HG02870 (cell line): ENCODE measurements around the gene GAL3ST2.
"Not testable (repeated sequence)": the region's sequence is repeated elsewhere in the genome, so short reads cannot be mapped to it uniquely, and the experiment has no call there.

Experiments
- ATAC-seq: cut with Tn5 transposase; IDR thresholded peaks from one replicate; pipeline ENCODE4 v1.9.1; 2021; ENCODE audit warnings: mild to moderate bottlenecking, moderate library complexity; ENCODE audit not compliant: unreplicated experiment

GAL3ST2 gene

DNA sequence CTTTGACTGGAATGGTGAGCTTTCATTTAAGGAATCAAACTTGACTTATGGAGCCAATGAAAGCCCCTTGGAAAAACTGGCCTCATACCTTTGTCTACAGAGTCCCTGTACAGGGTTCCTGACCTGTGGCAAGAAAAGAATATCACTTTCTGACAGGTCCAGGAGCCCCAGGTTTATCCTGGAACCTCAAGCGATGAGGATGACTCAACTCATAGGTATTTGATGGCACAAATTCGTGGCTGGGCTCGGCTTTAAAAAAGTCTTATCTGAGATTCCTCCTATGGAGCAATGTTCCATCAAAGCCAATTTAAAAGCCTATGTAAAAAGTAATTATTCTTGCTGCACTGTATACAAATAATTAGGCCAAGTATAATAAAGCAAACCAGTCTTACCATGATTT, 14.8 kb downstream of the GAL3ST2 start:
- ATAC-seq: not testable (repeated sequence)

DNA sequence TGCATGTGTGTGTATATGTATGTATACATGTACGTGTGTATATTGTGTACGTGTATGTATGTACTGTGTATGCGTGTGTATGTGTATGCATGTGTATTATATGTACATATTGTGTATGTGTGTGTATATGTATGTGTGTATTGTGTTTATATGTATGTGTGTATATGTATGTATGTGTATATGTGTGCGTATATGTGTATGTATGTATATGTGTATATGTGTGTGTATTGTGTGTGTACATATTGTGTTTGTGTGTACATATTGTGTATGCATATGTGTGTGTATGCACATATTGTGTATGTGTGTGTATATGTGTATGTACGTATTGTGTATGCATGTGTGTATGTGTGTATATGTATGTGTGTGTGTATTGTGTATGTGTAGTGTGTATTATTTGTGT, 16.8 kb downstream of the GAL3ST2 start:
- no peak for ATAC-seq

DNA sequence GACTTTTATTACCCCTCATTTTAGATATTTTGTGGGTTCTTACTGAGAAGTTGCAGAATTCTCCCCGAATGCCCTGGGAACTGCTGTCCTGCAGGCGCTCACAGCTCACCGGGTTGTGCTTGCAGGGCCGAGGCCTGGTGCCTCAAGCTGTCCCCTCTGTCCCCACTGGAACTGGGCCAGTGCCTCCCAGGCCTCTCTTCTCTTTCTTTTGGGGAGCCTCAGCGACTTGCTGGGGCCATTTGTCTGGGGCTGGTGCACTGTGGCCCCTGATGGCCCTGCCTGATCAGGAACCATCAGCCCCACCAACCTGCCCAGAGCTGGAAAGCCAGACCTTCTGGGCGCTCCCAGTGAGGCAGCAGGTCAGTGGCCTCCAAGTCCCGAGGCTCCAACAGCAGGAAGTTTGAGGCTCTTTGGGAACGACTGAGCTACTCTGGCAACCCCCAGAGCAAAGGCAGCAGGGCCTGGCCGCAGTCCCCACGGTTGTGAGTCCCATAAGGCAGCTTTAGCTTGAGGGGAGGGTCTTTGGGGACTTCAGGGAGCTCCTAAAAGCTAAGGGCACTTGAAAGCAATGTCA, 17.7 kb downstream of the GAL3ST2 start:
- ATAC-seq: no peak

DNA sequence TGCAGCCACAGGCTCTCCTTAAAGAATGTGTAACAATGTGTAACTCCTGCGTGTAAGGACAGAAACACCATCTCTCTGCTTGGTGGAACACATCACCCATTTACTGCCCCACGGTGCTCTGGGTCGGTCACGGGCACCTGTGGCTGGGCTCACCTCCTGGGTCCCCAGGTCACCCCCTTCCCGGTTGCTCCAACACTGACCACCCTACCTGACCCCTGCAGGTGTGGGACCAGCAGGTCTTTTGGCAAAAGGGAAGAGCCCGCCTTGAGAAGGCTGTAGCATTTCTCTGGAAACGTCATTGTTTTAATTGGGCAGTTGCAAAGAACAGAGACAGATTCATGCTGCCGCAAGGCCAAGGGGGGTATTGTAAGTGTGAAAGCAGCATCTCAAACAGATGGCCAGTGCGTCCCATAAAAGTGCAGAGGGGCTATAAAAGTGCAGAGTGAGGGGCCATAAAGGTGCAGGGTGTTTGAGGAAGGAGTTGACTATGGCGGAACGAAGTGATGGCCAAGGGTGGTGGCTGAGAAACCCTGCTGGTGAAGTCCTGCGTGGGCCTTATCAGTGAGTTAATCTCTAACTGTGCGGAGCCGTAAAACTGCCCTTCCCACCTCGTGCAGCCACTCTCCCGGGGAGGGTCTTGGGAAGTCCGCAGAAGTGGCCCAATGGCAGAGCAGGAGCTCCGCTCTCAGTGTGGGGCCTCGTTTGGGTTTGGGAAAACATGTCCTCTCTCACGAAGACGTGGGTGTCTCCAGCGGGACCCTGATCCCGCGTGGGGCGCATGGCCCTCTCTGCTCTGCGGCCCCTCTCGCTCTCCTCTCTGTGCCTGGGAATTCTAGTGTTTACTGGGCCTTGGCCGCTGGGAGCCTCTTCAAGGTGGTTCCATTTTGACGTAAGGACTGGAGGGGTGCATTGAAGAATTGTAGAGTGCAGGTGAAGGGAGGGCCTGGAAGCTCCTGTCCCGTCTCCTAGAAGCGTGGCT, 18.7 kb downstream of the GAL3ST2 start:
- ATAC-seq: no peak

DNA sequence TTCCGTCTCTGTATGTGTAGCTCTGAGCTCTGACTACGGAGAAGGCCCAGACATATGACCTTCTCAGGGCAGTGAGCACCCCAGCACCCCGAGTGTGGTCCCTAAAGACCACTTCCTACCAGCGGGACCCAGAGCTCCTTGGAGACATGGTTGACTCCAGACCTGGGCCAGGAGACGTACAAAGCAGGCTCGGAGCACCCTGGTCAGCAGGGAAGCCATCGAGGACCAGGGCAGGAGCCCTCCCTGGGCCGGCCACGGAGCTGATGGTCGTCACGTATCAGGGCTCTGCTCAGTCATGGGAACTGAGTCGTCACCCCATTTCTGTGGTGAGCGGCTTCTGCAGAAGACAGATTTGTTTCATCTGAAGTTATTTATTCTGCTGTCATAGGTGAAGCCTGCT, 19.6 kb downstream of the GAL3ST2 start:
- no peak for ATAC-seq

DNA sequence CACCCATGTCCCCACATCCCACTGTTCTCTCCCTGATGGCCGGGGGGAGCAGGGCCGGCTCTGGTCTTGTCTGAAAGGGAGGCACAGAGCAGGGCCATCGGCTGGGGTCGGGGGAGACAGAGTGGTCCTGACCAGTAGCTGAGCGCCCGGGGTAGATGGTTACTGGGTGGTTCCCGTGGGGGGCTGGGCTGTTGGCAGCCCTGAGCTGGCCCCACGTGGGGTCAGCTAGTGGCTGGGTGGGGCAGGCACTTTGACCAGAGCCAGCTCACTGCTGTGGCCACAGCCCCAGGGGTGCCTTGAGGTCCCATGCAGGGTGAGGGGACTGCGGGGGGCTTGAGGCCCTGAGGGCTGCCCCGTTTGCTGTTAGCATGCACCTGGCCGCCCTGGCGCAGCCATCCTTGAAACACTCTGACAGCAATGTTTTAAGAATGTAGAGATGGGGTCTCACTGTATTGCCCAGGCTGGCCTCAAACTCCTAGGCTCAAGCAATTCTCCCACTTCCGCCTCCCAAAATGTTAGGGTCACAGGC, 20.1 kb downstream of the GAL3ST2 start:
- no peak for ATAC-seq

DNA sequence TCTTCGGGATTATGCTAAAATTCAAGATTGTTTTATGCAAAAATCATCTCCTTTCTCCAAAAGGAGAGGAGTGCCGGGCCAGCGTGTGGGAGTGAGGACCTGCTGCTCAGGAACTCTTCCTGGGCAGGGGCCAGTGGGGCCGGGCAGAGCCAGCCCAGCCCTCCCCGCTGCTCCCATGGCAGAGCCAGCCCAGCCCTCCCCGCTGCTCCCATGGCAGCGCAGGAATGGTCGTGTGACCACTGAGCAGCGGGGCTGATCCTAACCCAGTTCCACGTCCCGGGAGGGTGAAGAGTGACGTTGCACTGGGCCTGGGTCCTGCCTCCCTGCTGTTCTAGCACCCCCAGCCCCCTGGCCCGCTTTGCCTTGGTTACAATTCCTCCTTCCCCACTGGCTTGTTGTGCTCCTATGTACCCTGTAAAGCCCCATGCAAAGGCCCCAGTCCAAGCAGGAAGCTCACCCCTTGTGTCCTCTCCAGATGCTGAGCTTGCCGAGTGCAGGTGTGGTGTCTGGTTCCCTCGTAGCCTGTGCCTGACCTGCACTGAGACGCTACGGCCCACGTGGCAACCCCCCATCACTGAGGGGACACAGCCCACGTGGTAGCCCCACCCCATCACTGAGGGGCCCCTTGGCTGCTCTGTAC, 20.9 kb downstream of the GAL3ST2 start:
- ATAC-seq: no peak

DNA sequence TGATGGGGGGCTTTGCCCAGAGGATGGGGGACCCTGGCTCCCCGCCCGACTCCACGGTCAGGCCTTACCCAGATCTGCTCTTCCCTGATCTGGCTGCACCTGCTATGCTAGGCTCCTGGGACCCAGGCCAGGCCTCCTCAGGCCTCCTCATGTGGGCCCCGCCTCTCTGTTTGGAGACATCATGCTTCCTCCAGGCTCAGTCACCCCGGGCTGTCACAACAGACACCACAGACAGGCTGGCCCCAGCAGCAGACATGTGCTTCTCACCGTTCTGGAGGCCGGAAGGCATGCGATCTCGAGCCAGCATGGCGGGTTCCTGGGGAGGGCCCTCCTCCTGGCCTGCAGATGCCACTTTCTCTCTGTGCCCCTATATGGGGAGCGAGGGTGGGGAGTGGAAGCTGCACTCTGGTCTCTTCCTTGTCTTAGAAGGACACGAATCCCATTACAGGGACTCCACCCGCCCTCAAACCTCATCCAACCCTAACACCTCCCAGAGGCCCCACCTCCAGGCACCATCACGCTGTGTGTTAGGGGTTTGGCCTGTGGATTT, 21.5 kb downstream of the GAL3ST2 start:
- no peak for ATAC-seq

- ATAC-seq: no peak
These were observed 22.3 kb downstream of the GAL3ST2 start for GRCh38 chr2:241798631-241799521.

DNA sequence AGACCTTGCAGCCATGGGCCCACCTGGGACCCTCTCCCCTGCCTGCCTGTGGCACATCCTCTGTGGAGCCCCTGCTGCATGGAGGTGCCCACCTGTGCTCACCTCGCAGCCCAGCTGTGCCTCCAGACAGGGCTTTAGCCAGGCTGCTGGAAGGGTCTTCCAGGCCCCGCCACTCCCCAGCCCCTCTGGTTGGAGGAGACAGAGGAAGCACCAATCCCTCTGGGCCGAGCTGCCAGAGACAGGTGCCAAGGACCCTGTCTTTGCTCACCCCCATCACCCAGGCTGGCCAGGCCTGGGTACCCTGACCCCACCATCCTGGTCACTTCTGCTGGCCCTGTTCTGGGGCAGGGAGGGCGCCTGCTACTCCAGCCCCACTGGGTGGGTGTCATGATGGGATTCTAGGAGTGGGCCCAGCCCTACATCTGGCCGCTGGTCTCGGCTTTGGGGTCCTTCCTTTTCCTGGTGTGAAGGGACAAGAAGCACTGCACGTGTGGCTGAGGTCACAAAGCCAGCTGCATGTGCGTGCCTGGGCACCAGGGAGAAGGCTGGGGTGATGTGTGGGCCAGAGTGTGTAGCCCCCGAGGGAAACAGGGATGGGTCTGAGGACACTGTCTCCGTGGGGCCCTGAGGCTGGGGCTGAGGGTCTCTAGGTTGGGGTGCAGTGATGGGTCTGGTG, 23.0 kb downstream of the GAL3ST2 start:
- ATAC-seq: no peak

GRCh38 chr2:241800198-241800903, 23.7 kb downstream of the GAL3ST2 start:
- ATAC-seq: not testable (repeated sequence)

GRCh38 chr2:241801611-241802420, 25.2 kb downstream of the GAL3ST2 start:
- no peak for ATAC-seq

GRCh38 chr2:241802421-241803318, 26.0 kb downstream of the GAL3ST2 start:
- no peak for ATAC-seq

DNA sequence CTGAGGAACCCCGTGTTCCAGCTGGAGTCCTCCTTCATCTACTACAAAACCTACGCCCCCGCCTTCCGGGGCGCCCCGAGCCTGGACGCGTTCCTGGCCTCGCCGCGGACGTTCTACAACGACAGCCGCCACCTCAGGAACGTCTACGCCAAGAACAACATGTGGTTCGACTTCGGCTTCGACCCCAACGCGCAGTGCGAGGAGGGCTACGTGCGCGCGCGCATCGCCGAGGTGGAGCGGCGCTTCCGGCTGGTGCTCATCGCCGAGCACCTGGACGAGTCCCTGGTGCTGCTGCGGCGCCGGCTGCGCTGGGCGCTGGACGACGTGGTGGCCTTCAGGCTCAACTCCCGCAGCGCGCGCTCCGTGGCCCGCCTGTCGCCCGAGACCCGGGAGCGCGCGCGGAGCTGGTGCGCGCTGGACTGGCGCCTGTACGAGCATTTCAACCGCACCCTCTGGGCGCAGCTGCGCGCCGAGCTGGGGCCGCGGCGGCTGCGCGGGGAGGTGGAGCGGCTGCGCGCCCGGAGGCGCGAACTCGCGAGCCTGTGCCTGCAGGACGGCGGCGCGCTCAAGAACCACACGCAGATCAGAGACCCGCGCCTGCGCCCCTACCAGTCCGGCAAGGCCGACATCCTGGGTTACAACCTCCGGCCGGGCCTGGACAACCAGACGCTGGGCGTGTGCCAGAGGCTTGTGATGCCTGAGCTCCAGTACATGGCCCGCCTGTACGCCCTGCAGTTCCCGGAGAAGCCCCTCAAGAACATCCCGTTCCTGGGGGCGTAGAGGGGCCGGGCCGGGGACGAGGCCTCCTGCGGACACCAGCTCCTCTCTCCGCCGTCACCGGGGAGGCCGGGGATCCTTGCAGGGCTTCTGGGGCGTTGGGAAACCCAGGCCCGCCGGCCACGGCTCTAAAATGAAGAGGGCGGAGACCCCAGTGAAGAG, 27.0 kb downstream of the GAL3ST2 start:
- no peak for ATAC-seq

GRCh38 chr2:241804326-241805229, 28.0 kb downstream of the GAL3ST2 start:
- ATAC-seq: no peak
